NCI-H748 treated with DMSO at 0.1 percent for 48 hours (cell line): ENCODE results near the gene FOXN4.

ENCODE experiments used
- DNase-seq: peaks from one replicate; lab custom pipeline; 2025; lab: John Stamatoyannopoulos, UW

Gene FOXN4

GRCh38 chr12:109279525-109279924 is 29.6 kb downstream of the FOXN4 start:
- no peak for DNase-seq

- DNase-seq: no peak
These were observed 30.2 kb downstream of the FOXN4 start for GRCh38 chr12:109278912-109279311.

DNA sequence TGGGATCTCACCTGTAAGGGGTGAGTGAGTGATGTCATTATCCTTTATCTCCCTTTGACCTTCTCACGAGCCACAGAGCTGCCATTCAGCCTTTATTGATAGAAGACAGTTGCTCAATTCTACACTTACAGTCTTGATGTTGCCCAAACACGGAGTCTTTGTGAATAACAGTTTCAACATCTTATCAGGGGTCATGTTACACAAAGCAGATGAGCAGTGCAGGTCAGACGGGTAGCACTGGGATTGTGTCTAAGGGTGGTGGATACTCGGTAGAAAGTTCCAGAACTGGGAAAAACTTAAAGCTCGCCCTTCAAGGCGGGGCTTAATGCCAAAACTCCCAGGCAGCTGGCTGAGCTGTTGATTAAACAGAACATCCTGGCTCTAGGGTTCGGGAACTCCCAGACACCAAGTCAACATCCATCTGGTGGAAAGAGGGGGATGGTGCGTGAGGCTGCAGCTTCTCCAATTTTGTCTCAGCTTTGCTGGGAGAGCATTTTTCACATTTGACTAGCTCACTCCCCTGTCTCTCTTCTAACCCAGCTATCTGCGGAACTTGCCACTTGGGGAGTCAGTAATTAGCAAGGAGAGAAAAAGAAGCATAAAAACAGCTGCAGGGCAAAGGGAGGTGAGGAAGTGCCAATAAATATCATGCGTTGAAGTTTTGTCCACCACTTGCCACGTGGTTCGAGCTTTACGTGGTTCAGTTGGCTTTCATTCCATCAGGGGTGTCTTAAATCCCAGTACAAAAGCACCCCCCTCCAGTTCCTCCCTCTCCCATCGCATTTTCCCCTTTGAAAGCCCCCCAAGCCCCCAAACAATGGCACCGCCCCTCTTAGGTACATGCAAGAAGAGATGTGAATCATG is 31.0 kb downstream of the FOXN4 start:
- DNase-seq: no peak

GRCh38 chr12:109277255-109277898 is 31.7 kb downstream of the FOXN4 start:
- no peak for DNase-seq

GRCh38 chr12:109276160-109276559 is 32.9 kb downstream of the FOXN4 start:
- no peak for DNase-seq

GRCh38 chr12:109275173-109275572 is 33.9 kb downstream of the FOXN4 start:
- no peak for DNase-seq

GRCh38 chr12:109274381-109274780 is 34.7 kb downstream of the FOXN4 start:
- no peak for DNase-seq

DNA sequence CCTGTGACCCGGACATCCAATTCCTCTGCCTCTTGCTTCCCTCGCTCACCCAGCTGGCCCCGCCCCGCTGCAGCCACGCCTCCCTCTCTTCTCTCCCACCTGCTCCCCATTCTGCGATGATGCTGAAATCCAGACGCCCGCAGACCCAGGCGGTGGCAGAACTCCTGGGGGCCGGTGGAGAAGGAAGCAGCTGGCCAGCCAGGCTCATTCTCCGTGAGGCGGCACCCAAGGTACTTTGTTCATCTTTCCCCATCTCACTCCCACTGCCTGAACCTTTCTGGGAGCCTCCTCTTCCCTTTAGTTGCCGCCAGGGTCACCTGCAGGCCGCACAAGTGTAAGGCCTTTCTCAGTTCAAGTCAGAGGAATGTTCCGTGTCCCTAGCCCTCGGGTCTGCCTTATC is 35.7 kb downstream of the FOXN4 start:
- peak; percentile 55 for DNase-seq

GRCh38 chr12:109271418-109271817 is 37.7 kb downstream of the FOXN4 start:
- DNase-seq: no peak

GRCh38 chr12:109270494-109270893 is 38.6 kb downstream of the FOXN4 start:
- DNase-seq: no peak

DNA sequence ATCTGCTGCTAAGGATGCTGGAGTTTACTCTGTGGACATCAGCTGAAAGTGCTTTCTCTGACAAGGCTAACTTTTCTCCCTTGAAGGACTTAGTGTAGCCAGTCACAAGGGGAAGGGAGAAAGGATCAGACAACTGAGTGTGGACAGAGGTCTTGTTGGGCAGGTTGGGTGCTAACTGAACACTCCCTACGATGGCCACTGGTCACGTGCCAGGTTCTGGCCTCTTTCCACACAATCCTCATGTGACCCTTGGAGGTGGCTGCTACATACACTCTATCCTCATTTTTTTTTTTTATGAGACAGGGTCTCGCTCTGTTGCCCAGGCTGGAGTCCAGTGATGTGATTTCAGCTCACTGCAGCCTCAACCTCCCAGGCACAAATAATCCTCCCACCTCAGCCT is 39.7 kb downstream of the FOXN4 start:
- DNase-seq: no peak

- no peak for DNase-seq
These were observed 40.2 kb downstream of the FOXN4 start for GRCh38 chr12:109268896-109269295.

- no peak for DNase-seq
These were observed 41.7 kb downstream of the FOXN4 start for GRCh38 chr12:109267361-109267760.

DNA sequence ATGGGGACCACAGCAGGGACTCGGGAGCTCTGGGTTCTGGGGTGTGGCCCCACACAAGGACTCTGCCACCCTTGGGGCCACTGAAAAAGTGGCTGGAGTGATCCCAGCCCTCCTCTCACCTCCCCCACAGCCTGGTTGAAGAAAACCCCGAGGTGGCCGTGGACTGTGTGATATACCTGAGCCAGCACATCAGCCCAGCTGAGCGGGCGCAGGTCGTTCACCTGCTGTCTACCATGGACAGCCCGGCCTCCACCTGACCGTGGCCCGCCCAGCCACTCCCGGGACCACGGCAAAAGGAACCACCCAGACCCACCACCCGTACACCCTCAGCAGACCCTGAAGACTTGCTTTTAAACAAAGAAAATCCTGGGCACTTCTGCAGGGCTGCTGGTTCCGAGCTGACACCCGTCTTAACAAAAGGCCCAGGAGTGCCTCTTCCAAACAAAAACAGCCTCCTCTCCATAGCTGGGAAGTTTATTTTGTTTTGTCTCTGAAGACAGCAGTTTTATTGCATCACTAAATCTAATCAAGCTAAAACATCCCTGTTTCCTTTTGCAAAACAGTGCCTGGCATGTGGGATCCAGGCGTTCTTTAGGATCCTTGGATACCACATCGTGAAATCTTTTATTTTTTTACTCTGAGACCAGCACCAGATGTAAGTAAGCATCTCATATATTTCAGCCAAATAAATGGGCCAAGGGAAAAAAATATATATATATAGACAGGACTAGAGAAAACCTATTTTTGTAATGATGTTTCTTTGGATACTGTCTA is 42.8 kb downstream of the FOXN4 start:
- no peak for DNase-seq

DNA sequence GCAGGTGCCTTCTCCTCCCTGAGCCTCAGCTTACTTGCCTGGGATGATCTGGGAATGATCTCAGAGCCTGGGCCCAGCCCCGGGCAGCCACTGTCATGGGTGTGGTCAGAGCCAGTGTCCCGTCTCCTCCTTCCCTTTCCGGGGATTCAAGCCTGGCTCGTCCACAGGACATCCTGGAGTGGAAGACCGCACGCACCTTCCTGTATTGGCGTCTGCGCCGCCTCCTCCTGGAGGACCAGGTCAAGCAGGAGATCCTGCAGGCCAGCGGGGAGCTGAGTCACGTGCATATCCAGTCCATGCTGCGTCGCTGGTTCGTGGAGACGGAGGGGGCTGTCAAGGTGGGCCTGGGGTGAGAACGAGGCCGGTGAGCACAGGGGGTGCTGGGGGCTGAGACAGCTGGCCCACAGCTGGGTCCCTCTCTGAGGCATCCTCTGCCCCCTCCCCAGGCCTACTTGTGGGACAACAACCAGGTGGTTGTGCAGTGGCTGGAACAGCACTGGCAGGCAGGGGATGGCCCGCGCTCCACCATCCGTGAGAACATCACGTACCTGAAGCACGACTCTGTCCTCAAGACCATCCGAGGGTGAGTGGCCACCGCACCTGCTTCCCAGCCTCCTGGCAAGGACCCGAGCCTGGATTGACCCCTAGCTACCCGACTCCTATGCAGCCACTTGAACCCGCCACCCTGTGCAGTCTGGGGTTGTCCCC is 44.0 kb downstream of the FOXN4 start:
- DNase-seq: no peak

GRCh38 chr12:109264095-109264942 is 44.8 kb downstream of the FOXN4 start:
- peak; percentile 75 for DNase-seq

DNA sequence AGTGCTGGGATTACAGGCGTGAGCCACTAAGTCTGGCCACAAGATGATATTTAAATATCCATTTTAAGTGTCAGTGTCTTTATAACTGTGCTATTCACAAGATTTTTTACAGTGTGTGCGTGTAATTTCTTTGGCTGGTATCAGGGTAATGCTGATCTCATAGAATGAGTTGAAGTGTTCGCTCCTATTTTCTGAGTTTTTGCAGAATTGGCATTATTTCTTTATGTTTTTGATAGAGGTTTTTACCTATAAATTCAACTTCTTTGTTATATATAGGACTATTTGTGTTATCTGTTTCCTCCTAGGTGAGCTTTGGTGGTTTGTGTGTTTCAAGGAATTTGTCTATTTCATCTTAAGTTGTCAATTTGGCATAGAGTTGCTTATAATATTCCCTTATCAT is 45.6 kb downstream of the FOXN4 start:
- no peak for DNase-seq

GRCh38 chr12:109261939-109262338 is 47.1 kb downstream of the FOXN4 start:
- DNase-seq: no peak

DNA sequence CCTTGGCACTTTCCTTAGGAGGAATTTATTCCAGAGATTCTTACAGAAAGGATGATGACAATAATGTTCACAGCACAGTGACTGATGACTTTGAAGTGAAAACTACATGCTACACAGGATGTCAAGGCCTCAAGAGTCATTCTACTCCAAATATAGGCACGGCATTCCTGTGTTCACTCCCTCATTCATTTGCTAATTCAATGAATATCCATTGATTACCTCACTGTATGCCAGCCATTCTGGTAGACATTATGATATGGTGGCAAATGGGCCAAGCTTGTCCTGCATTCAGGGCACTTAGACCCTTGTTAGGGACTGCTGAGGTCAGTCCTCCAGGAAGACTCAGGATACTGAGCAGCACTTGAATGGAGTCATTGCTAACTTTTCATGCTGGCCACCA is 48.0 kb downstream of the FOXN4 start:
- no peak for DNase-seq

DNA sequence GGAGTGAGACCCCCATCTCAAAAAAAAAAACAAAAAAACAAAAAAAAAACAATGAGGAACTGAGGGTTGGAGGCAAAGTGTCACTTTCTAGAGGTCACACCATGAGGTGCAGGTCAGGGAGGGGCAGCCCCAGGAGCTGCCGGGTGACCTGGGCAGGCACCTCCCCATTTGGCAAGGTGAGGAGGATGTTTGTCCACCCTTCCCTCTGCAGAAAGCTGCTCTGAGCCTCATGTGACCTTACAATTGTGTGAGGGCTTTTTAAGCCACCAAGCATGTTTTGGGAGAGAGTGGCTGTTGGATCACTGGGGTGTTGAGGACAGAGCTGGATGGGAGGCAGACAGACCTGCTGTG is 49.6 kb downstream of the FOXN4 start:
- no peak for DNase-seq
